ENCODE data around the gene SLC26A5. TPM values are rescaled to one million over a fixed set of nuclear protein-coding genes. Genes with fewer than 3 reads are reported as not detected.

Gene SLC26A5
- total and polyA plus RNA-seq, 5 donors, result 0.07 TPM; not detected in 4

DNA sequence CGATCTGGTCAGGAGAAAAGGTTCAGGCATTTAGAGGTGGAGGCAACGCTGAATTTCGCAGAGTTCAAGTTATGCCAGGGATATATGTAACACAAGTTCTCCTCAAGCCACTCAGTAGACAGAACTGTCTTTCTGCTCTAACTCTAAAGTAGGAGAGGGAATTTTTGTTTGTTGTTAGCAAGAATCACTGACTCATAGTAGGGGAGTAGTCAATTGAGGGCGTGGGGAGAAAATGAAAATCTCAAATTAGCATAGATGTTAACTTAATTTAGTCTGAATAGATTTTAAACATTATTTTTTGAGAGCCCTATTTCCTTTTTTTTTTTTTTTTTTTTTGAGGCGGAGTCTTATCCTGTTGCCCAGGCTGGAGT is 64.0 kb downstream of the SLC26A5 start:
- WGBS, result 88% methylated on average over 5 of the region's 5 CpGs
- intact Hi-C loops (cut with DNase I), result no loop called here

GRCh38 chr7:103381280-103382031 is 64.6 kb downstream of the SLC26A5 start:
- H3K9me3 ChIP-seq (ENCODE audit: control insufficient read depth, low read length), result no peaks in the 10 kb centered on the region
- WGBS, result 92% methylated on average over 4 of the region's 4 CpGs

More for the DNA sequence above, 64.0 kb downstream of the SLC26A5 start:
- no peak for DNase-seq
- Histone ChIP-seq H3K27ac (ENCODE audit: low read length) (no peak overlapping the region), H3K9me3 (ENCODE audit: control insufficient read depth, low read length) (no peaks in the 10 kb centered on the region), H3K27me3 (ENCODE audit: control insufficient read depth, insufficient read depth) (no peaks in the 10 kb centered on the region), H3K4me1 (ENCODE audit: control insufficient read depth, insufficient read depth, low read length) (no peaks in the 10 kb centered on the region), H3K4me3 (ENCODE audit: low read length) (no peak overlapping the region)
- ATAC-seq, result no peak

DNA sequence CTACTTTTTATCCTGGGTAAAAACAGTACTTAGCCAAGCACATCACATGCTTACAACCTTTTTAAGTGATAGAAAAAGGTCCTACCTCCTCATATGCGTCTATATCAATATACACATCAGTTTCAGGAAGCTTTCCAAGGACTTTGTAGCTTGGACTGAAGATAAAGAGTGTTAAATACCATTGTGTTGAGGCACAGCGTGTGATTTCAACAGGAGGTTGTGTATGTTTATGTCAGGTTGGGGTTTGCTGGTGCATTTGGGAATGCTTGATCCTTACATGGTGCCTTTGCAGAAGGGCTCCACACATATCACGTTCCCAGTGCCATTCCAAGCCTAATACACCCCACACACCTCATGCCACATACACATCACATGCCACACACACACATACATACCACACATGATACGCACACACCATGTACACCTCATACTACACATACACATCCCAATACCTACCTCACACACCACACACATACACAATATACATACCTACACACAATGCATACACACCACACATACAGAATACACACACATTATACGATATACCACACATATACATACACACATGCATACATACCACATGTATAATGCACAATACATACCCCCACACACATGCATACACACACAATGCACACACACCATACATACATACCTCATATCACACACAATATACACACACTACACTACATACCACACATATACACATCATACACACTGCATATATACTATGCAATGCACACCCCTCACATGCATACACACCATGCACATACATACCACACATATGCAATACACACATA is 65.4 kb downstream of the SLC26A5 start:
- intact Hi-C loops (cut with DNase I), result no loop called here
- no peaks in the 10 kb centered on the region for H3K27me3 ChIP-seq (ENCODE audit: control insufficient read depth, insufficient read depth)
- no peaks in the 10 kb centered on the region for H3K4me1 ChIP-seq (ENCODE audit: control insufficient read depth, insufficient read depth, low read length)
- H3K4me3 ChIP-seq (ENCODE audit: low read length), result no peak overlapping the region
- WGBS, result 64% methylated on average over 5 of the region's 5 CpGs
- no peak overlapping the region for H3K27ac ChIP-seq (ENCODE audit: low read length)
- ATAC-seq (no peak), DNase-seq (no peak)
- H3K9me3 ChIP-seq (ENCODE audit: control insufficient read depth, low read length), result no peaks in the 10 kb centered on the region

More at GRCh38 chr7:103381280-103382031, 64.6 kb downstream of the SLC26A5 start:
- Histone ChIP-seq H3K4me1 (ENCODE audit: control insufficient read depth, insufficient read depth, low read length) (no peaks in the 10 kb centered on the region), H3K27me3 (ENCODE audit: control insufficient read depth, insufficient read depth) (no peaks in the 10 kb centered on the region), H3K4me3 (ENCODE audit: low read length) (no peak overlapping the region), H3K27ac (ENCODE audit: low read length) (no peak overlapping the region)
- intact Hi-C loops (cut with DNase I), result no loop called here
- DNase-seq, result no peak
- no peak for ATAC-seq

- intact Hi-C loops (cut with DNase I), result no loop called here
- ATAC-seq, result no peak
- Histone ChIP-seq H3K4me1 (ENCODE audit: control insufficient read depth, insufficient read depth, low read length) (no peaks in the 10 kb centered on the region), H3K27me3 (ENCODE audit: control insufficient read depth, insufficient read depth) (no peaks in the 10 kb centered on the region), H3K9me3 (ENCODE audit: control insufficient read depth, low read length) (no peaks in the 10 kb centered on the region), H3K27ac (ENCODE audit: low read length) (no peak overlapping the region), H3K4me3 (ENCODE audit: low read length) (no peak overlapping the region)
- DNase-seq, result no peak
- WGBS, result 51% methylated on average over 3 of the region's 3 CpGs
Observed at GRCh38 chr7:103379270-103379975, 66.6 kb downstream of the SLC26A5 start.

DNA sequence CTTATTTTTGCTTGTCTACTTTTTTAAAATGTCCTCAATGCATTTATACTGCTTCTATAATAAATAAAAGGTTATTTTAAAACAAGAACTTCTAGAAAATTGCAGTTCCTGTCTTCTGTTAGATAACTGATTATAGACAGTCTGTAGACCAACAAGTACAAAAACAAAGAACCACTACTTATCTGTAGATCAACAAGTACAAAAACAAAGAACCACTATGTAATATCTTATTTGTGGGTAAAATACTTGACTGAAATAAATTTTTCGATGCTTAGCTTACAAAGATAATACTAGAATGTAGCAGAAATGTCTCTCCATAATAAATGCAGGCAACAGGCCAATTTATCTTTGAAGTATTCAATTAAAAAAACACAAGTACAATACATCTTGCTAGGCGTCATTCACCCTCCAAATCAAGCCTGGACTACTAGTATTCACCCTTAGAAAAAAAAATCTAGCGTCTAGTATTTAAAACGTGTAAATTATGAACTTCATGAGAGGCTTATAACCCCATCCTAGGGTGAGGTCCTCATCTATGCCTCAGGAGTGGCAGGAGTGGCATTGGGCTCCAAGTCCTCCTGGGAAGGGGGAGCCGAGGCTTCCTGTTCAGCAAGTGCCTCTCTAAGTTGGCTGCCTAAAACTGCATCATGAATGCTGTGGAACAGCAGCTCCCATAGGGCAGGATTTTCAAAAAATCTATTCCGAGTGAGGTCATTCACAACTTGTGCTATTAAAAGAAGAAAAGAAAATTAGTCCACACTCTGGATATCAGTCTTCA is 72.0 kb downstream of the SLC26A5 start:
- no peaks in the 10 kb centered on the region for H3K27me3 ChIP-seq (ENCODE audit: control insufficient read depth, insufficient read depth)
- 40% methylated on average over 6 of the region's 6 CpGs for WGBS
- no peak overlapping the region for H3K4me3 ChIP-seq (ENCODE audit: low read length)
- no peak for DNase-seq
- H3K9me3 ChIP-seq (ENCODE audit: control insufficient read depth, low read length), result no peaks in the 10 kb centered on the region
- H3K4me1 ChIP-seq (ENCODE audit: control insufficient read depth, insufficient read depth, low read length), result no peaks in the 10 kb centered on the region
- ATAC-seq, result no peak
- intact Hi-C loops (cut with DNase I), result no loop called here
- no peak overlapping the region for H3K27ac ChIP-seq (ENCODE audit: low read length)

- no peaks in the 10 kb centered on the region for H3K9me3 ChIP-seq (ENCODE audit: control insufficient read depth, low read length)
- intact Hi-C loops (cut with DNase I), result loop anchor here in 1 of 4 donors (10.0 kb wide), 1 partner anchor 55 kb away; no protein-coding TSS in a partner anchor
- H3K4me3 ChIP-seq (ENCODE audit: low read length), result no peak overlapping the region
- DNase-seq (no peak), ATAC-seq (no peak)
- H3K27me3 ChIP-seq (ENCODE audit: control insufficient read depth, insufficient read depth), result no peaks in the 10 kb centered on the region
- no peak overlapping the region for H3K27ac ChIP-seq (ENCODE audit: low read length)
- H3K4me1 ChIP-seq (ENCODE audit: control insufficient read depth, insufficient read depth, low read length), result no peaks in the 10 kb centered on the region
- 94% methylated on average over 5 of the region's 5 CpGs for WGBS
Observed at GRCh38 chr7:103369432-103369831, 76.6 kb downstream of the SLC26A5 start.

GRCh38 chr7:103349805-103350204 is 96.2 kb downstream of the SLC26A5 start:
- ATAC-seq (no peak), DNase-seq (no peak)
- Histone ChIP-seq H3K9me3 (ENCODE audit: control insufficient read depth, low read length) (no peaks in the 10 kb centered on the region), H3K27me3 (ENCODE audit: control insufficient read depth, insufficient read depth) (no peaks in the 10 kb centered on the region), H3K4me3 (ENCODE audit: low read length) (no peak overlapping the region), H3K27ac (ENCODE audit: low read length) (no peak overlapping the region), H3K4me1 (ENCODE audit: control insufficient read depth, insufficient read depth, low read length) (peaks cover 2% of the 10 kb centered on the region)
- intact Hi-C loops (cut with DNase I), result loop anchor here in 1 of 4 donors (10.0 kb wide), 1 partner anchor 45 kb away; no protein-coding TSS in a partner anchor
- WGBS, result 58% methylated on average over 1 of the region's 1 CpG

- H3K27ac ChIP-seq (ENCODE audit: low read length), result no peak overlapping the region
Observed at GRCh38 chr7:103348959-103349358, 97.0 kb downstream of the SLC26A5 start.

DNA sequence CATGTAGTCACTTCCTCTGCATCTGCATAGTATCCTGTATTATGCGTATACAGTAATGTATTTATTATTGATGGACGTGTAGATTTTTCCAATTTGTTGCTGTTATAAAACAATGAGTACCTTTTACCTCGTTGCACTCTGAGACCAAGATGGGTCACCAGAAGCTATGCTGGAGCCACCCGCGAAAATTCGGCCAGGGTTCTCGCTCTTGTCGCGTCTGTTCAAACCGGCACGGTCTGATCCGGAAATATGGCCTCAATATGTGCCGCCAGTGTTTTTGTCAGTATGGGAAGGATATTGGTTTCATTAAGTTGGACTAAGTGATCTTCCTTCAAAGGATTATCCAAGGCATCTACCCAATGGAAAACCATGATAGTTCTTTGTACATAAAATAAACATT is 97.6 kb downstream of the SLC26A5 start:
- no peaks in the 10 kb centered on the region for H3K9me3 ChIP-seq (ENCODE audit: control insufficient read depth, low read length)
- DNase-seq, result no peak
- no peak for ATAC-seq
- H3K4me1 ChIP-seq (ENCODE audit: control insufficient read depth, insufficient read depth, low read length), result peaks cover 2% of the 10 kb centered on the region
- H3K27ac ChIP-seq (ENCODE audit: low read length), result no peak overlapping the region
- intact Hi-C loops (cut with DNase I), result no loop called here
- peak overlapping the region; percentile 100 for H3K4me3 ChIP-seq (ENCODE audit: low read length)
- H3K27me3 ChIP-seq (ENCODE audit: control insufficient read depth, insufficient read depth), result no peaks in the 10 kb centered on the region
- WGBS, result 12% methylated on average over 13 of the region's 13 CpGs

More at GRCh38 chr7:103348959-103349358, 97.0 kb downstream of the SLC26A5 start:
- Histone ChIP-seq H3K9me3 (ENCODE audit: control insufficient read depth, low read length) (no peaks in the 10 kb centered on the region), H3K4me1 (ENCODE audit: control insufficient read depth, insufficient read depth, low read length) (peaks cover 2% of the 10 kb centered on the region), H3K4me3 (ENCODE audit: low read length) (peak overlapping the region; percentile 100), H3K27me3 (ENCODE audit: control insufficient read depth, insufficient read depth) (no peaks in the 10 kb centered on the region)
- intact Hi-C loops (cut with DNase I), result no loop called here
- ATAC-seq, result no peak
- 25% methylated on average over 2 of the region's 2 CpGs for WGBS
- no peak for DNase-seq

DNA sequence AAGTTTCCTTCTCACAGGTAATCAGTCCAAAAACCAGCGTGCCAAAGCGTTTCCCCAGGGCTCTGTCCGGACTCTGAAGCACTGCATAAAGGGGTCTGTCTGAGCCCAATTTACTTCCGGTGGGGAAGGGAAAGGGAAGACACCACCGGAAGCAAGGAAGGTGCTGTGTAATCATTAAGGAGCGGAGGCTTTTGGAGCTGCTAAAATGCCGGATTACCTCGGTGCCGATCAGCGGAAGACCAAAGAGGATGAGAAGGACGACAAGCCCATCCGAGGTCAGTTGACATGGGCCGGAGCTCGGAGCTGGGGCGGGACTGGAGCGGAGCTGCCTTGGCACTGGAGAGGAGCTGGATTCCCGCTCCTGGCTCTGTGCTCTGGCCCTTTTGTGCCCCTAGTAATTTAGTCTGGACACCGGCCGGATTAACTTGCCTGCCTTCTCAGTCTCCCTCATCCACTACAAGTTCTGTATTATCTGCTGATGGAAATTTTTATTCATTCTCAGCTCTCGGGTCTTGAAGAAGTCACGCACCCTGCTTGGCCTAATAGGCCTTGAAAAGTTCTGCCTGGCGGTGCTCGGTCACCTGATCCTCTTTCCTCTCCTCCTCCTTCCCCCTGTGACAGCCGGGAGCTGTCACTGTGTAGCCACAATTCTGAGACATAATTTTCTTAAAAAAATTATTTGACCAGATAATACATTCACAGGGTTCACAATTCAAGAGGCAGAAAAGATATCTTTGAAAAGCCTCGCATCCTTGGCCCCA is 98.3 kb downstream of the SLC26A5 start, which contains the start of gene PSMC2:
TSS of gene PSMC2 (plus strand) at position 137 of the 761 bp plus-strand sequence. CDS start at position 206, 69 bp downstream.
- DNase-seq (peak; percentile 70 to 87 (median 82)), ATAC-seq (peak; percentile 89 to 90)
- H3K27me3 ChIP-seq (ENCODE audit: control insufficient read depth, insufficient read depth), result no peaks in the 10 kb centered on the region
- H3K27ac ChIP-seq (ENCODE audit: low read length), result peak within 1 kb of the TSS; percentile 98
- H3K4me3 ChIP-seq (ENCODE audit: low read length), result peak within 1 kb of the TSS; percentile 100
- under 1% methylated on average over 25 of the region's 25 CpGs for WGBS
- intact Hi-C loops (cut with DNase I), result no loop called here
- H3K9me3 ChIP-seq (ENCODE audit: control insufficient read depth, low read length), result no peaks in the 10 kb centered on the region
- peaks cover 2% of the 10 kb centered on the region for H3K4me1 ChIP-seq (ENCODE audit: control insufficient read depth, insufficient read depth, low read length)
